GM12878 (cell line): ENCODE results near the gene IRAK2. TPM values are rescaled to one million over a fixed set of nuclear protein-coding genes. Genes with fewer than 3 reads are reported as not detected.

ENCODE experiments used
- ATAC-seq: fragments of 200-7000 bp; cut with Tn5 transposase; 3 replicates; pipeline ENCODE4 v1.9.1; 2020; ENCODE audit warnings: mild to moderate bottlenecking, moderate library complexity
- BruUV-seq: library from RNA; stranded (reverse); fragments of 400-500 nt; replicated peaks from 2 replicates; lab custom pipeline; 2021; lab: Mats Ljungman, UMichigan
- CTCF ChIA-PET: fragments of 300-600 bp; sonication (Branson Sonifier 250); formaldehyde crosslinking; extraction: SDS; loops from one replicate; lab custom pipeline; 2021; ENCODE audit warnings: inconsistent platforms; lab: Yijun Ruan, JAX
- POLR2A ChIA-PET: fragments of 350-600 bp; formaldehyde crosslinking; extraction: SDS; loops from one replicate; lab custom pipeline; 2021; ENCODE audit warnings: inconsistent platforms; lab: Charles Lee
- RAD21 ChIA-PET: fragments of 300-600 bp; sonication (Branson Sonifier 250); formaldehyde crosslinking; loops from one replicate; lab custom pipeline; 2023; ENCODE audit warnings: antibody characterized with exemption; ENCODE audit not compliant: unreplicated experiment; lab: Charles Lee
- SMC1A ChIA-PET: fragments of 300-600 bp; sonication (Branson Sonifier 250); formaldehyde crosslinking; loops from one replicate; lab custom pipeline; 2023; ENCODE audit not compliant: unreplicated experiment, uncharacterized antibody; lab: Charles Lee
- DNase-seq: peaks from one replicate; pipeline ENCODE4 v3.0.0-alpha.2; 2011; ENCODE audit warnings: low read depth, low spot score
- FAIRE-seq: peaks from 3 replicates; lab custom pipeline; 2011; peaks lifted over from hg19 to GRCh38; lab: Jason Lieb, UNC
- H2AFZ ChIP-seq: 2 replicates; pipeline ENCODE4 v1.6.0; 2011; ENCODE audit warnings: low read depth, low read length, control low read depth; ENCODE audit not compliant: control insufficient read depth
- H3K27ac ChIP-seq: 2 replicates; pipeline ENCODE4 v1.5.1; 2011; ENCODE audit warnings: control low read depth; ENCODE audit not compliant: control insufficient read depth, insufficient read depth
- H3K27me3 ChIP-seq, 2 experiments: replicated peaks in 1 of 2; 2 replicates each; pipeline versions ENCODE4 v1.6.0 to v1.6.1; 2011; ENCODE audit warnings: low read length in 1 of 2; ENCODE audit not compliant: control insufficient read depth in 2 of 2, insufficient read depth in 2 of 2
- H3K36me3 ChIP-seq, 2 experiments: 2 replicates each; pipeline ENCODE4 v1.5.1; 2011; ENCODE audit warnings: low read length in 1 of 2; ENCODE audit not compliant: control insufficient read depth in 2 of 2, insufficient read depth in 2 of 2
- H3K4me1 ChIP-seq: 2 replicates; pipeline ENCODE4 v1.6.1; 2011; ENCODE audit warnings: mild to moderate bottlenecking, low read length, moderate library complexity, mixed read lengths; ENCODE audit not compliant: control insufficient read depth, insufficient read depth
- H3K4me2 ChIP-seq: 2 replicates; pipeline ENCODE4 v1.6.0; 2011; ENCODE audit warnings: control low read depth; ENCODE audit not compliant: control insufficient read depth, insufficient read depth
- H3K4me3 ChIP-seq: fragments of 200-600 bp; sonication (generic); 2 replicates; pipeline ENCODE4 v1.5.1; 2016
- H3K79me2 ChIP-seq: 2 replicates; pipeline ENCODE4 v1.6.0; 2011; ENCODE audit warnings: low read length; ENCODE audit not compliant: control insufficient read depth, insufficient read depth
- H3K9ac ChIP-seq: 2 replicates; pipeline ENCODE4 v1.8.0; 2011; ENCODE audit warnings: low read length, control low read depth, mixed read lengths; ENCODE audit not compliant: control insufficient read depth, insufficient read depth
- H3K9me3 ChIP-seq: replicated peaks from 3 replicates; pipeline ENCODE4 v1.5.1; 2011; ENCODE audit warnings: mild to moderate bottlenecking, low read length; ENCODE audit not compliant: control insufficient read depth, insufficient read depth
- H4K20me1 ChIP-seq: 2 replicates; pipeline ENCODE4 v1.6.0; 2011; ENCODE audit not compliant: control insufficient read depth, insufficient read depth
- MYB ChIP-seq: fragments of 150-350 bp; IDR thresholded peaks from 2 replicates; pipeline ENCODE4 v1.6.1; 2014; ENCODE audit warnings: mild to moderate bottlenecking, low read depth, low read length, borderline replicate concordance
- PAX5 ChIP-seq: IDR thresholded peaks from 2 replicates; pipeline ENCODE4 v1.6.1; 2011; ENCODE audit warnings: low read depth, low read length, borderline replicate concordance
- POLR2AphosphoS2 ChIP-seq: IDR thresholded peaks from 2 replicates; pipeline ENCODE4 v1.6.1; 2011; ENCODE audit warnings: low read depth, mild to moderate bottlenecking, low read length, improper control_type of control experiment, moderate library complexity
- POLR2AphosphoS5 ChIP-seq: IDR thresholded peaks from 2 replicates; pipeline ENCODE4 v1.6.1; 2011; ENCODE audit warnings: mild to moderate bottlenecking, low read length, inconsistent platforms
- WGBS: methylation state at CpG from one replicate; pipeline ENCODE4 v1.1.6; 2016; ENCODE audit warnings: low lambda C conversion rate; ENCODE audit not compliant: insufficient replicate concordance, insufficient coverage; ENCODE audit errors: missing lambda C conversion rate; 5-methylcytosine and 5-hydroxymethylcytosine counted together
- in situ Hi-C: fragments of 300-500 bp; cut with MboI; formaldehyde crosslinking; loops from 9 replicates; pipeline ENCODE4 v1.14.3; 2018; ENCODE audit warnings: mixed read lengths
- intact Hi-C: fragments of 100-400 bp; cut with micrococcal nuclease; formaldehyde crosslinking; loops from one replicate; pipeline ENCODE4 v1.14.2; 2022; ENCODE audit not compliant: unreplicated experiment
- polyA plus RNA-seq, 11 experiments: library from polyadenylated mRNA; depleted of rRNA in 4 of 11; unstranded in 6 of 11; stranded (reverse) in 5 of 11; fragments of >200 nt; fragmentation: Nextera tagmentation in 4 of 11; fragmentation: Illumina TruSeq in 1 of 11; extraction: Ambion mirVana in 4 of 11; extraction: Trizol in 1 of 11; gene quantifications; 1 replicate in 1 of 11; 2 replicates in 10 of 11; pipeline versions ENCODE4 v1.2.1 to v1.2.3, GENCODE V29; 2011 to 2016; ENCODE audit warnings: inconsistent platforms in 2 of 11, missing spikeins in 2 of 11, low read depth in 1 of 11
- total RNA-seq, 4 experiments: library from RNA; depleted of rRNA in 3 of 4; stranded (reverse); fragments of >200 nt in 3 of 4; fragmentation: Illumina TruSeq in 1 of 4; extraction: Trizol in 1 of 4; gene quantifications; 2 replicates each; pipeline versions ENCODE4 v1.2.1 to v1.2.3, GENCODE V29; 2013 to 2021
- TF ChIP-seq, protein P1 (sequence below): IDR thresholded peaks from 2 replicates; pipeline ENCODE4 v1.6.1; 2012; ENCODE audit warnings: low read depth, low read length, improper control_type of control experiment
- TF ChIP-seq, protein P2 (sequence below): IDR thresholded peaks from 2 replicates; pipeline ENCODE4 v1.6.1; 2011; ENCODE audit warnings: borderline replicate concordance, low read depth, mild to moderate bottlenecking, moderate library complexity, mixed read lengths, low read length; ENCODE audit not compliant: insufficient read depth; ENCODE audit errors: extremely low read length
- TF ChIP-seq, protein P3 (sequence below): fragments of 450-650 bp; formaldehyde crosslinking; IDR thresholded peaks from 2 replicates; pipeline ENCODE4 v1.5.0; 2022; ENCODE audit warnings: mild to moderate bottlenecking, missing genetic modification characterization

The IRAK2 gene
- total and polyA plus RNA-seq, 10 of the 15 experiments (the other 5 are each of a cell fraction or from before 2014, with no cell fraction given): 0.48 to 5.7 (median 4.5) TPM

DNA sequence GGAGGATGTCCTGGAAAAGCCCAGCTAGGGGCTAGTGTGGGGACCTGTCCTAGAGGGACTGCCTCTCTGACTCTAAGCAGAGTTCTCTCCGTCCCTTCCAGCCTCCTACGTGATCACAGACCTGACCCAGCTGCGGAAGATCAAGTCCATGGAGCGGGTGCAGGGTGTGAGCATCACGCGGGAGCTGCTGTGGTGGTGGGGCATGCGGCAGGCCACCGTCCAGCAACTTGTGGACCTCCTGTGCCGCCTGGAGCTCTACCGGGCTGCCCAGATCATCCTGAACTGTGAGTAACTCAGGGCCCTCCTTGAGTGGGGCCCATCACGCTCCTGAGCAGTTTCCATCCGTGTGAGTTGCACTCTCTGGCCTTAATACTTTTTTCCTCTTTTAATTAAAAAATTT lies 13.0 kb downstream of the IRAK2 start:
- no TSS peak for BruUV-seq
- RAD21 ChIA-PET: interaction anchor here (1.6 kb wide), 1 partner anchor 14 kb away, joined by 9 read pairs; no protein-coding TSS in a partner anchor
- Histone ChIP-seq H3K27me3 (no peaks in the 10 kb centered on the region), H3K36me3 (no peaks in the 10 kb centered on the region), H3K27ac (no peak overlapping the region), H3K4me2 (no peak overlapping the region), H4K20me1 (no peaks in the 10 kb centered on the region), H3K4me3 (no peak overlapping the region), H2AFZ (no peak overlapping the region), H3K79me2 (no peaks in the 10 kb centered on the region; the same call in 1 of the 2 replicates), H3K4me1 (peaks cover 24% of the 10 kb centered on the region), H3K9ac (no peak overlapping the region), H3K9me3 (no peaks in the 10 kb centered on the region)
- SMC1A ChIA-PET: interaction anchor here (4.9 kb wide), 1 partner anchor 15 kb away, joined by 30 read pairs; no protein-coding TSS in a partner anchor
- POLR2A ChIA-PET: interaction anchor here (0.6 to 3.5 kb wide), 3 partner anchors 13 to 30 kb away, joined by 3 to 14 read pairs (median 8); no protein-coding TSS in a partner anchor
- ATAC-seq (no peak), FAIRE-seq (peak; percentile 7), DNase-seq (no peak)
- in situ Hi-C loops: no loop called here
- WGBS: 99% methylated on average over 12 of the region's 12 CpGs
- TF ChIP-seq MYB: no peak
- intact Hi-C loops: no loop called here
- CTCF ChIA-PET: no interaction called here

DNA sequence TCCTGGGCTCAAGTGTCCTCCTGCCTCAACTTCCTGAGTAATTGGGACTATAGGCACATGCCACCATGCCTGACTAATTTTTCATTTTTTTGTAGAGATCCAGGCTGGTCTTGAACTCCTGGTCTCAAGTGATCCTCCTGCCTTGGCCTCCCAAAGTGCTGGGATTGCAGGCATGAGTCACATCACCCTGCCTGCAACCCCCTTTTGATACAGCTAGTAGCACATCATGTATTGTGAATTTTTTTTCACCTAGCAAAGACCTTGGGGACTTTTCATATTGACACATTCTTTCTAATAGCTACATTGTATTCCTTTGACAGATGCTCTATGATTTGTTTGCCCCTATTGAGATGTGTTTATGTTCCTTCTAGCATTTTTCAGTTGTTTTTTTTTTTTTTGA lies 14.2 kb downstream of the IRAK2 start:
- TF ChIP-seq, protein P1, sequence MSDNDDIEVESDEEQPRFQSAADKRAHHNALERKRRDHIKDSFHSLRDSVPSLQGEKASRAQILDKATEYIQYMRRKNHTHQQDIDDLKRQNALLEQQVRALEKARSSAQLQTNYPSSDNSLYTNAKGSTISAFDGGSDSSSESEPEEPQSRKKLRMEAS: no peak
- TF ChIP-seq, protein P2, sequence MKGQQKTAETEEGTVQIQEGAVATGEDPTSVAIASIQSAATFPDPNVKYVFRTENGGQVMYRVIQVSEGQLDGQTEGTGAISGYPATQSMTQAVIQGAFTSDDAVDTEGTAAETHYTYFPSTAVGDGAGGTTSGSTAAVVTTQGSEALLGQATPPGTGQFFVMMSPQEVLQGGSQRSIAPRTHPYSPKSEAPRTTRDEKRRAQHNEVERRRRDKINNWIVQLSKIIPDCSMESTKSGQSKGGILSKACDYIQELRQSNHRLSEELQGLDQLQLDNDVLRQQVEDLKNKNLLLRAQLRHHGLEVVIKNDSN: no peak
- TF ChIP-seq POLR2AphosphoS2 (no peak), POLR2AphosphoS5 (no peak), PAX5 (no peak)
- TF ChIP-seq, protein P3, sequence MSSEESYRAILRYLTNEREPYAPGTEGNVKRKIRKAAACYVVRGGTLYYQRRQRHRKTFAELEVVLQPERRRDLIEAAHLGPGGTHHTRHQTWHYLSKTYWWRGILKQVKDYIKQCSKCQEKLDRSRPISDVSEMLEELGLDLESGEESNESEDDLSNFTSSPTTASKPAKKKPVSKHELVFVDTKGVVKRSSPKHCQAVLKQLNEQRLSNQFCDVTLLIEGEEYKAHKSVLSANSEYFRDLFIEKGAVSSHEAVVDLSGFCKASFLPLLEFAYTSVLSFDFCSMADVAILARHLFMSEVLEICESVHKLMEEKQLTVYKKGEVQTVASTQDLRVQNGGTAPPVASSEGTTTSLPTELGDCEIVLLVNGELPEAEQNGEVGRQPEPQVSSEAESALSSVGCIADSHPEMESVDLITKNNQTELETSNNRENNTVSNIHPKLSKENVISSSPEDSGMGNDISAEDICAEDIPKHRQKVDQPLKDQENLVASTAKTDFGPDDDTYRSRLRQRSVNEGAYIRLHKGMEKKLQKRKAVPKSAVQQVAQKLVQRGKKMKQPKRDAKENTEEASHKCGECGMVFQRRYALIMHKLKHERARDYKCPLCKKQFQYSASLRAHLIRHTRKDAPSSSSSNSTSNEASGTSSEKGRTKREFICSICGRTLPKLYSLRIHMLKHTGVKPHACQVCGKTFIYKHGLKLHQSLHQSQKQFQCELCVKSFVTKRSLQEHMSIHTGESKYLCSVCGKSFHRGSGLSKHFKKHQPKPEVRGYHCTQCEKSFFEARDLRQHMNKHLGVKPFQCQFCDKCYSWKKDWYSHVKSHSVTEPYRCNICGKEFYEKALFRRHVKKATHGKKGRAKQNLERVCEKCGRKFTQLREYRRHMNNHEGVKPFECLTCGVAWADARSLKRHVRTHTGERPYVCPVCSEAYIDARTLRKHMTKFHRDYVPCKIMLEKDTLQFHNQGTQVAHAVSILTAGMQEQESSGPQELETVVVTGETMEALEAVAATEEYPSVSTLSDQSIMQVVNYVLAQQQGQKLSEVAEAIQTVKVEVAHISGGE (CRISPR knock-in tag): no peak
- TF ChIP-seq, all 136 proteins: peak for 0
- in situ Hi-C loops: no loop called here
- Histone ChIP-seq H2AFZ (no peak overlapping the region), H3K9ac (no peak overlapping the region), H3K9me3 (no peaks in the 10 kb centered on the region), H3K4me2 (no peak overlapping the region), H3K79me2 (no peaks in the 10 kb centered on the region), H3K27ac (no peak overlapping the region), H3K27me3 (no peaks in the 10 kb centered on the region), H3K4me3 (no peak overlapping the region), H3K36me3 (no peaks in the 10 kb centered on the region), H3K4me1 (peaks cover 17% of the 10 kb centered on the region), H4K20me1 (no peaks in the 10 kb centered on the region)
- intact Hi-C loops: no loop called here
- ChIA-PET POLR2A (interaction anchor here (1.0 to 3.5 kb wide), 3 partner anchors 12 to 34 kb away, joined by 3 to 14 read pairs (median 7); no protein-coding TSS in a partner anchor), CTCF (interaction anchor here (0.6 to 2.6 kb wide), 4 partner anchors 13 to 288 kb away, joined by 3 to 6 read pairs (median 4); partner anchors contain the start of gene IRAK2), SMC1A (interaction anchor here (1.0 to 4.9 kb wide), 3 partner anchors 8 to 14 kb away, joined by 3 to 30 read pairs (median 4); no protein-coding TSS in a partner anchor), RAD21 (interaction anchor here (0.7 to 3.4 kb wide), 3 partner anchors 13 to 40 kb away, joined by 4 to 12 read pairs (median 11); no protein-coding TSS in a partner anchor)
- no peak for ATAC-seq
- BruUV-seq: TSS peak; percentile 44
- no peak for DNase-seq
- peak; percentile 23 for FAIRE-seq
